Activated CD8-positive, alpha-beta memory T cell treated with anti-CD3 and anti-CD28 coated beads, Interleukin-2, amount 10 ng/mL, durations not matched to agents 7 days and 5 days (primary cell): ENCODE measurements around the gene MBOAT2. TPM values are rescaled to one million over a fixed set of nuclear protein-coding genes. Genes with fewer than 3 reads are reported as not detected.

Experiments
- ATAC-seq: fragments of 150-1000 bp; cut with Tn5 transposase; one replicate; pipeline ENCODE4 v1.10.0; 2021; ENCODE audit warnings: moderate library complexity
- CTCF ChIA-PET: fragments of 350-600 bp; sonication (Branson Sonifier 250); formaldehyde crosslinking; loops from one replicate; lab custom pipeline; 2021; ENCODE audit warnings: antibody characterized with exemption; lab: Charles Lee
- DNase-seq: peaks from one replicate; pipeline ENCODE4 v3.0.0-alpha.2; 2020
- H3K27ac Mint-ChIP-seq: one replicate; pipeline ENCODE4 v1.8.0; 2021; ENCODE audit warnings: mild to moderate bottlenecking, mixed read lengths
- H3K27me3 Mint-ChIP-seq: one replicate; pipeline ENCODE4 v1.8.0; 2021; ENCODE audit warnings: mixed read lengths
- H3K36me3 Mint-ChIP-seq: one replicate; pipeline ENCODE4 v1.8.0; 2021; ENCODE audit warnings: mild to moderate bottlenecking, mixed read lengths
- H3K4me1 Mint-ChIP-seq: one replicate; pipeline ENCODE4 v1.8.0; 2021; ENCODE audit warnings: mixed read lengths
- H3K4me3 Mint-ChIP-seq: one replicate; pipeline ENCODE4 v1.8.0; 2021; ENCODE audit warnings: mild to moderate bottlenecking, moderate library complexity, mixed read lengths
- H3K9me3 Mint-ChIP-seq: one replicate; pipeline ENCODE4 v1.8.0; 2022; ENCODE audit warnings: low read depth, mixed read lengths
- total RNA-seq, 2 experiments: library from RNA; stranded (reverse); gene quantifications; one replicate each; pipeline ENCODE4 v1.2.3, GENCODE V29; 2021

Gene MBOAT2
- total RNA-seq, 2 experiments from 2014 or later: 8.0 to 8.8 TPM

DNA sequence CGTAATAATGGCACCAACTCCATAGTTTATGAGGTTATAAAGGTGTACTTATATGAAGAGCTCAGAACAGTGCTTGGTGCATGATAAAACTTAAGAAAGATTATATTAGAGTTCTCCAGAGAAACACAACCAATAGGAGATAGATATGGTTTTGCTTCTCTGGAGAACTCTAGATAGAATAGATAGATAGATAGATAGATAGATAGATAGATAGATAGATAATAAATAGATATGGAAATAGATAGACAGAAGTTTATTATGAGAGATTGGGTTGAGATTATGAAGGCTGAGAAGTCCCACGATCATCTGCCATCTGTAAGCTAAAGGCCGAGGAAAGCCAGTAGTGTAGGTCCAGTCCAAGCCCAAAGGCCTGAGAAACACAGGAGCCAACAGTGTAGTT lies 2.9 kb upstream of the MBOAT2 start:
- Mint-ChIP-seq H3K4me3 (no peak overlapping the region), H3K36me3 (no peaks in the 10 kb centered on the region), H3K27me3 (peaks cover 14% of the 10 kb centered on the region), H3K27ac (no peak overlapping the region), H3K4me1 (peaks cover 10% of the 10 kb centered on the region), H3K9me3 (no peaks in the 10 kb centered on the region)
- no peak for DNase-seq
- CTCF ChIA-PET: interaction anchor here (1.5 kb wide), 1 partner anchor 22 kb away, joined by 5 read pairs; no protein-coding TSS in a partner anchor
- ATAC-seq: no peak

- Mint-ChIP-seq H3K4me3 (peak overlapping the region; percentile 70), H3K27me3 (peaks cover 14% of the 10 kb centered on the region), H3K4me1 (peaks cover 14% of the 10 kb centered on the region), H3K36me3 (no peaks in the 10 kb centered on the region), H3K27ac (no peak overlapping the region), H3K9me3 (no peaks in the 10 kb centered on the region)
- CTCF ChIA-PET: interaction anchor here (1.2 kb wide), 1 partner anchor 131 kb away, joined by 3 read pairs; no protein-coding TSS in a partner anchor
- DNase-seq (peak; percentile 42), ATAC-seq (no peak)
These were observed 1.1 kb upstream of the MBOAT2 start for GRCh38 chr2:9004338-9005204.

- CTCF ChIA-PET: no interaction called here
- Mint-ChIP-seq H3K4me1 (peaks cover 16% of the 10 kb centered on the region), H3K27me3 (peaks cover 16% of the 10 kb centered on the region), H3K9me3 (no peaks in the 10 kb centered on the region), H3K4me3 (no peak overlapping the region), H3K27ac (no peak overlapping the region), H3K36me3 (no peaks in the 10 kb centered on the region)
- no peak for DNase-seq
- ATAC-seq: no peak
These were observed 193 bp downstream of the MBOAT2 start for GRCh38 chr2:9003366-9003615.

- Mint-ChIP-seq H3K4me3 (peak overlapping the region; percentile 74), H3K4me1 (peaks cover 16% of the 10 kb centered on the region), H3K27ac (peak overlapping the region; percentile 37), H3K9me3 (no peaks in the 10 kb centered on the region), H3K27me3 (peaks cover 21% of the 10 kb centered on the region), H3K36me3 (no peaks in the 10 kb centered on the region)
- CTCF ChIA-PET: interaction anchor here (1.5 kb wide), 1 partner anchor 15 kb away, joined by 3 read pairs; no protein-coding TSS in a partner anchor
- ATAC-seq (no peak), DNase-seq (no peak)
These were observed 683 bp downstream of the MBOAT2 start for GRCh38 chr2:9002637-9003365.

DNA sequence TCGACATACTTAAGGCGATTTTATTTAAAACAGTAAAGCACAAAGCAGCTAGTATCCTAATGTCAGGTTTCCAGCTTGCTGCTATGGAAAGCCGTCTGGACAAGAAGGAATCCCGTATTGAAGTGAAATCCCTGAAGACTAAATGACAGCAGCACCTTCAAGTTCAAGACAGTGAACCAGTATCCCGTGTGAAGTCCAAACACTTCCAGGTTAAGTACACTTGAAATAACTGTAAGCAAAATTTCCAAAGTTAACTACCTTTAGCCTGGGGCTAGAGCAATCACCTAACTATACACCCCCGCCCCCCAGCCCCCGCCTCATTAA lies 1.2 kb downstream of the MBOAT2 start:
- Mint-ChIP-seq H3K4me3 (peak overlapping the region; percentile 74), H3K36me3 (no peaks in the 10 kb centered on the region), H3K27me3 (peaks cover 21% of the 10 kb centered on the region), H3K4me1 (peaks cover 16% of the 10 kb centered on the region), H3K9me3 (no peaks in the 10 kb centered on the region), H3K27ac (no peak overlapping the region)
- ATAC-seq (no peak), DNase-seq (no peak)
- CTCF ChIA-PET: interaction anchor here (1.5 kb wide), 1 partner anchor 15 kb away, joined by 3 read pairs; no protein-coding TSS in a partner anchor

GRCh38 chr2:9001778-9002177 lies 1.7 kb downstream of the MBOAT2 start:
- no peak overlapping the region for H3K27ac Mint-ChIP-seq
- CTCF ChIA-PET: interaction anchor here (1.5 kb wide), 1 partner anchor 14 kb away, joined by 3 read pairs; no protein-coding TSS in a partner anchor
- DNase-seq: no peak
- peaks cover 16% of the 10 kb centered on the region for H3K4me1 Mint-ChIP-seq
- H3K9me3 Mint-ChIP-seq: no peaks in the 10 kb centered on the region
- no peak for ATAC-seq
- H3K4me3 Mint-ChIP-seq: no peak overlapping the region
- no peaks in the 10 kb centered on the region for H3K36me3 Mint-ChIP-seq
- peaks cover 21% of the 10 kb centered on the region for H3K27me3 Mint-ChIP-seq

GRCh38 chr2:9001229-9001628 lies 2.3 kb downstream of the MBOAT2 start:
- DNase-seq (no peak), ATAC-seq (no peak)
- CTCF ChIA-PET: interaction anchor here (1.5 kb wide), 1 partner anchor 14 kb away, joined by 3 read pairs; no protein-coding TSS in a partner anchor
- Mint-ChIP-seq H3K4me3 (no peak overlapping the region), H3K4me1 (peaks cover 16% of the 10 kb centered on the region), H3K36me3 (no peaks in the 10 kb centered on the region), H3K27me3 (peaks cover 21% of the 10 kb centered on the region), H3K27ac (no peak overlapping the region), H3K9me3 (no peaks in the 10 kb centered on the region)

- Mint-ChIP-seq H3K4me3 (no peak overlapping the region), H3K4me1 (peaks cover 16% of the 10 kb centered on the region), H3K9me3 (no peaks in the 10 kb centered on the region), H3K27me3 (peaks cover 21% of the 10 kb centered on the region), H3K36me3 (no peaks in the 10 kb centered on the region), H3K27ac (no peak overlapping the region)
- CTCF ChIA-PET: no interaction called here
- DNase-seq (no peak), ATAC-seq (no peak)
These were observed 3.0 kb downstream of the MBOAT2 start for GRCh38 chr2:9000442-9000841.

DNA sequence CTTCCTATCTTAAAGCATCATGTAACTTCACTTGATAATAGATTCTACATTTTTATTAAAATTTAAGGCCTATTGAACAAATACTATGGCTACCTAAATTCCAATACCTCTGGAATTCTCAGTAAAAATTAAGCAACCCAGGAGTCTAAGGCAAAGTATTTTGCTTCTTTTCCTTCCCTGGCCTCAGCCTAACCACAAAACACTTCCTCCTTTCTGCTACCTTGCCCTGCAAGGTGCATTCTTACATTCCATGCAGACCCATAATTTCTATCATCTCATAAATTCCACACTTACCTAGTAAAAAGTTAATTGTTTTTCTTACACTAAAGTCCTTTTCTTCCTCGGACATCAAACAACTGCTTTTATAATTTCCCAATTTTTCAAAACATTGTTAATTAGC lies 3.7 kb downstream of the MBOAT2 start:
- H3K27me3 Mint-ChIP-seq: peaks cover 21% of the 10 kb centered on the region
- H3K4me1 Mint-ChIP-seq: peaks cover 16% of the 10 kb centered on the region
- CTCF ChIA-PET: no interaction called here
- DNase-seq: no peak
- no peak overlapping the region for H3K4me3 Mint-ChIP-seq
- H3K27ac Mint-ChIP-seq: no peak overlapping the region
- H3K9me3 Mint-ChIP-seq: no peaks in the 10 kb centered on the region
- no peak for ATAC-seq
- H3K36me3 Mint-ChIP-seq: no peaks in the 10 kb centered on the region

DNA sequence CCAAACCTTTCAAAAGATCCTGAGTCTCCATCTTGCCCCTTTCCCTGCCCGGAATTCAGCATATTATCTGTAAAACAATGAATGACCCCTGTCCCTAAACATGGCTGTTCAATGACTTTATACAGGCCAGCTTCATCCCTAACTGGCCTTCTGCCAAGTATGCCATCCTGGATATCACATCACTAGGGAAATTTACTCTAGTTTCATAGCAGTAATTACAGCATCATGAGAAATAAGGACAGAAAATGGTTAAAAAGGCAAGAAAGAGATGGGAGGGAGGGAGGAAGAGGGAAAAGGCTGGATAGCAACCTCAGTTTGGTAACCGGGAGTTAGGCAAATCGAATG lies 4.4 kb downstream of the MBOAT2 start:
- H3K27ac Mint-ChIP-seq: no peak overlapping the region

GRCh38 chr2:8998418-8999101 lies 4.9 kb downstream of the MBOAT2 start:
- no peak for ATAC-seq
- CTCF ChIA-PET: no interaction called here
- Mint-ChIP-seq H3K9me3 (no peaks in the 10 kb centered on the region), H3K27ac (no peak overlapping the region), H3K27me3 (peaks cover 21% of the 10 kb centered on the region), H3K4me3 (no peak overlapping the region), H3K36me3 (no peaks in the 10 kb centered on the region), H3K4me1 (peaks cover 13% of the 10 kb centered on the region)
- no peak for DNase-seq

More for the DNA sequence above, 4.4 kb downstream of the MBOAT2 start:
- DNase-seq: no peak
- Mint-ChIP-seq H3K4me1 (peaks cover 13% of the 10 kb centered on the region), H3K4me3 (no peak overlapping the region), H3K27me3 (peaks cover 21% of the 10 kb centered on the region), H3K9me3 (no peaks in the 10 kb centered on the region), H3K36me3 (no peaks in the 10 kb centered on the region)
- CTCF ChIA-PET: no interaction called here
- ATAC-seq: no peak

GRCh38 chr2:8997631-8998030 lies 5.9 kb downstream of the MBOAT2 start:
- H3K9me3 Mint-ChIP-seq: no peaks in the 10 kb centered on the region
- no peak overlapping the region for H3K27ac Mint-ChIP-seq
- CTCF ChIA-PET: no interaction called here
- no peak for ATAC-seq
- DNase-seq: no peak
- no peaks in the 10 kb centered on the region for H3K36me3 Mint-ChIP-seq
- no peak overlapping the region for H3K4me3 Mint-ChIP-seq
- peaks cover 9% of the 10 kb centered on the region for H3K4me1 Mint-ChIP-seq
- peaks cover 22% of the 10 kb centered on the region for H3K27me3 Mint-ChIP-seq

DNA sequence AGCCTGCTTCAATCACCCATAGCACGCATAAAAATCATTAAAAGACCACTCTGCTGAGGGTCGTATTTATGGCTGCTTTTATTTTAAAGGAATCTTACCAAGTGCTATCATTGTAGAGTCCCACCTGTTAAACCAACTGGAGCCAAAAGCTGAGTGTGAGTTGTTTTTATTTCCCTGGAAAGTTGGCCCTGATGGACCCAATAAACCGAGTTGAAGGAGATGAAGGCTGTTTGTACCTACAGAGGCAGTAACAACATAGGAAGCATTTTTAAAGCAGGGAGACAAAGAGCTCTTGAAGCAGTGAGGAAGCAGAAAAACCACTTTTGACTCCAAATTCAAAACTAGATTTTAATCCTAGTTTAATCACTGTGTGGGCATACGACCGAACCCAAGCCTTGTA lies 6.4 kb downstream of the MBOAT2 start:
- DNase-seq: no peak
- CTCF ChIA-PET: no interaction called here
- Mint-ChIP-seq H3K27me3 (peaks cover 21% of the 10 kb centered on the region), H3K4me1 (peaks cover 6% of the 10 kb centered on the region), H3K9me3 (no peaks in the 10 kb centered on the region), H3K27ac (no peak overlapping the region), H3K4me3 (no peak overlapping the region), H3K36me3 (no peaks in the 10 kb centered on the region)
- ATAC-seq: no peak
